ENCODE data around the gene GAPT.

GRCh38 chr5:58545912-58546311 lies 54.7 kb downstream of the GAPT start:
- TF ChIP-seq CTCF (IDR thresholded peaks at IDR 0.05), result no peak
- no peak for TF ChIP-seq HDAC2 (IDR thresholded peaks at IDR 0.05)

Measured in A549 (cell line).